ENCODE results near the gene ARSK.

ARSK gene

GRCh38 chr5:95620030-95620869, 65.3 kb downstream of the ARSK start, which contains the start of gene GPR150:
TSS of gene GPR150 (plus strand) at chr5:95620087. CDS start at chr5:95620276, 189 bp downstream.
- in situ Hi-C loops (cut with MboI; ENCODE audit: low sequenced_read_pairs): no loop called here

GRCh38 chr5:95620870-95621838, 66.3 kb downstream of the ARSK start:
- in situ Hi-C loops (cut with MboI; ENCODE audit: low sequenced_read_pairs): no loop called here

DNA sequence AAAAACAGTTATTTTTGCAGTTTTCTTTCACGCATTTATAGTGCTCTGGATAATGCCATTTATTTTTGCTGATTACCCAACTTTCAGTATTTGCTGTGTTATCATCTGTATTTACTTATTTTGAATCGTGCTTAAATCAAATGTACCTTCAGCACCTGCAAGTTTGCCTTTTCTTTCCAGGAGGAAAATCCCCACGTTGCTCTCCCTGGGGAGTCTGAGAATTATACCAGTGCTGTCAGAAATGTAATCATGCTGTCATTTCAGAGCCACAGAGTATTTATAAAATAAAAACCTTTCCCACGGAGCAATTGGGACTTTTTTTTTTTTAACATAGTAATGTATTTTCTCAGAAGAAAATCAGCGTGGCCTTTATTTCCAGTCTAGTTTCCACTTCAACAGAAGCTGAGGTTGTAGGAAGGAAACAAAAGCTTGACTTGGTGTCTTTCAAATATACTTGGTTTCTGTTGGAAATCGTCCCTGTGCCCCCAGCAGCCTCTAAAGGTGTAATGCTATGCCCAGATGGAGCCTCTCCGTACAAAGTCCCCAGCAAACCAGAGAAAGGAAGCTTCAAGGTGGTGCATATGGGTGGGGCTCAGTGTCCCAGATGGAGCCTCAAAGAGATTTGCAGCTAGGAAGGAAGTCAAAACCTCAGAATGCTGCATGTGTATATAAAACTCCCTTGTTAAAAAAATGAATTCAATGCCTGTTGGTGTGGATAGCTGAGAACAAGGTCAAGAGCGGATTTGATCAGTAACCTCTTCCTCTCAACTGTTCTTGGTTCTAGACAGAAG, 67.1 kb downstream of the ARSK start:
- in situ Hi-C loops (cut with MboI; ENCODE audit: low sequenced_read_pairs): no loop called here

- in situ Hi-C loops (cut with MboI; ENCODE audit: low sequenced_read_pairs): no loop called here
Measured at GRCh38 chr5:95623706-95624105, 68.8 kb downstream of the ARSK start.

- in situ Hi-C loops (cut with MboI; ENCODE audit: low sequenced_read_pairs): no loop called here
Measured at GRCh38 chr5:95624368-95624767, 69.5 kb downstream of the ARSK start.

DNA sequence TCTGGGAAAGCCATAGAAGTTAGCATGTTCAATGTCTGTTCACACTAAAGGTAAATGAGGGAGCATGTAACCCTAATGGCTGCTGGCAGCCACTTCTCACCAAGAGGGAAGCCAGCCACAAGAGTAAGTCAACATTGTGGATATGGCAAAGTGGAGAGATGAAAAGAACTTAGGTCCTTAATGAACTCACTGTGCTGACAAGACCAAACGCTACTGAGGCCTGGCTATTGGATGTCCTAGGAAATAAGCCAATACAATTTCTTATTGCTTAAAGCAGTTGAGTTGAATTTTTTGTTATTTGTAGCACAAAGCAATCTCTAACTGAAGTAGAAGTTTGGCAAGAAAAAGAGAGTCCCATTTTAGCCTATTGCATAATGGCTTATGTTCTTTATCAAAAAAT, 71.8 kb downstream of the ARSK start:
- in situ Hi-C loops (cut with MboI; ENCODE audit: low sequenced_read_pairs): loop anchor here (25.0 kb wide), 1 partner anchor 711 kb away; no protein-coding TSS in a partner anchor

DNA sequence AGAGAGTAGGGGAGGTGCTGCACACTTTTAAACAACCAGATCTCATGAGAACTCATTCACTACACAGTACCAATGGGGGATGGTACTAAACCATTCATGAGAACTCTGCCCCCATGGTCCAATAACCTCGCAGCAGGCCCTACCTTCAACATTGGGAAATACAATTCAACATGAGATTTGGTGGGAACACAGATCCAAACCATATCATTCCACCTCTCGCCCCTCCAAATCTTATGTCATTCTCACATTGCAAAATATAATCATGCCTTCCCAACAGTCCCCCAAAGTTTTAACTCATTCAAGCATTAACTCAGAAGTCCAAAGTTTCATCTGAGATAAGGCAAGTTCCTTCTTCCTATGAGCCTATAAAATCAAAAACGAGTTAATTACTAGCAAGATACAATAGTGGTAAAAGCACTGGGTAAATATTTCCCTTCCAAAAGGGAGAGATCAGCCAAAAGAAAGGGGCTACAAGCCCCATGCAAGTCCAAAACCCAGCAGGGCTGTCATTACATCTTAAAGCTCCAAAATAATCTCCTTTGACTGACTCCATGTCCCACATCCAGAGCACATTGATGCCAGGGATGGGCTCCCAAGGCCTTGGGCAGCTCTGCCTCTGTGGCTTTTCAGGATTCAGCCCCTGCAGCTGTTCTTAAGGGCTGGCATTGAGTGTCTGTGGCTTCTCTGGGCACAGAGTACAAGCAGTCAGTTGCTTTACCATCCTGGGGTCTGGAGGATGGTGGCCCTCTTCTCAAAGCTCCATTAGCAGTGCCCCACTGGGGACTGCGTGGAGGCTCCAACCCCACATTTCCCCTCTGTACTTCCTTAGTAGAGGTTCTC, 73.3 kb downstream of the ARSK start:
- in situ Hi-C loops (cut with MboI; ENCODE audit: low sequenced_read_pairs): loop anchor here (25.0 kb wide), 1 partner anchor 709 kb away; no protein-coding TSS in a partner anchor

- in situ Hi-C loops (cut with MboI; ENCODE audit: low sequenced_read_pairs): loop anchor here (25.0 kb wide), 1 partner anchor 708 kb away; no protein-coding TSS in a partner anchor
Measured at GRCh38 chr5:95628933-95629332, 74.0 kb downstream of the ARSK start.

DNA sequence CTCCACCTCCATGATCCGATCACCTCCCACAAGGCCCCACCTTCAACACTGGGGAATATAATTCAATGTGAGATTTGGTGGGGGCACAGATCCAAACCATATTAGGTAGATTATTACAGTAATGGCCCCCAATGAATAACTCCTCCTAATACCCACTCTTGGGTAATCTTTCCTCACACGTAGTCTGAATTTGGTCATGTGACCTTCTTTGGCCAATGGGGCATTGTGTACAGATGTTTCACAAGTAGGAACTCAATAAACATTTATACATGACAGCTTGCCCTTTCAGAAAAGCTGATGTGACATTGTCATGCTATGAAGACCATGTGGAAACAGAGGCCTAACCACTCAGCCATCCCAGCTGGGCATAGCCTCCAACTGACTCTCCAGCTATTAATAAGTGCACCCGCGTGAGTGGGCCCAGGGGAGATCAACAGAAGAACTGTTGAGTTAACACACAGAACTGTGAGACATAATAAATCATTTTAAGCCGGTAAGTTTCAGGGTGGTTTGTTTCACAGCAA, 75.6 kb downstream of the ARSK start:
- in situ Hi-C loops (cut with MboI; ENCODE audit: low sequenced_read_pairs): loop anchor here (25.0 kb wide), 1 partner anchor 707 kb away; no protein-coding TSS in a partner anchor

- in situ Hi-C loops (cut with MboI; ENCODE audit: low sequenced_read_pairs): loop anchor here (25.0 kb wide), 1 partner anchor 706 kb away; no protein-coding TSS in a partner anchor
Measured at GRCh38 chr5:95631255-95631958, 76.5 kb downstream of the ARSK start.

DNA sequence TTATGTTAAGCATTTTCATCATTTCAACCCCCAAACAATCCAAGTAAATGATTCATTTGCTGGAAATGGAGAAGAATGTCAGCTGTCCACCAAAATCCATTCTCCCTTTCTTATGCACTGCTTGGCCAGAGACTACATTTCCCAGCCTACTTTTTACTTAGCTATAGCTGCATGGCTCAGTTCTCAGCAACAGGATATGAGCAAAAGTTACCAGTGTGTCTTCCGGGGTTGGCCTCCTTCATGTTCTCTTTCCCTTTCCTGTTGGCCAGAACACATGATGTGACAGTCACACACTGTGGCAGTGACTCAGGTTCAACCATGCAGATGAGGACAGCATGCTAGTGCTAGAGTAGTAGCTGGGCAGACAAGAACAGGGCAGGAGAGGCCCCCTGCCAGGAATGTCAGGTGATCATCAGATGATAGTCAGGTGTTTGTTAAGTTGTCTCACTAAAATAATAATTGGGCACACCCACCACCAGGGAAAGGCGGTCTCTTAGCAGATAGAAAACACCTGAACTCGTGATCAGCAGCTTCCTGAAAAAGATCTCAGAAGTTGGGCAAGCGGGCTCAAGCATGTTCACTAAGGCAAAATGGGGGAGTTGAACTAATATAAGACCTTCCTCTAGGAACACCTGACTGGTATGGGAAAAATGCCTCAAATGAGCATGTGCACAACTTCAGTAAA, 77.2 kb downstream of the ARSK start:
- in situ Hi-C loops (cut with MboI; ENCODE audit: low sequenced_read_pairs): loop anchor here (25.0 kb wide), 1 partner anchor 705 kb away; no protein-coding TSS in a partner anchor

- in situ Hi-C loops (cut with MboI; ENCODE audit: low sequenced_read_pairs): loop anchor here (25.0 kb wide), 1 partner anchor 704 kb away; no protein-coding TSS in a partner anchor
Measured at GRCh38 chr5:95632942-95633341, 78.0 kb downstream of the ARSK start.

DNA sequence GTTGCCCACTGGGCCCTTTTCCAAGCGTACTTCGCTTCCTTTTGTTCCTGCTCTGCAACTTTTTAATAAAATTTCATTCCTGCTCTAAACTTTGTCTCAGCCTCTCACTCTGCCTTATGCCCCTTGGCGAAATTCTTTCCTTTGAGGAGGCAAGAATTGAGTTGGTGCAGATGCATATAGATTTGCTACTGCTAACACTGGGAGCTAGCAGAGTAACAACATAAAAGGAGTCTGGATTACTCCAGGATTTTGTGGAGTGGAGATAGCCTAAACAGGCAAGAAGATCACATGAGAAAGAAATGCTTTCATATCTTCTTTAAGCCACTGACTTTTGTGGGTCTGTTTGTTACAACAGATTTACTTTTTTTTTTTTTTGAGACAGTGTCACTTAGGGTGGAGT, 78.8 kb downstream of the ARSK start:
- in situ Hi-C loops (cut with MboI; ENCODE audit: low sequenced_read_pairs): loop anchor here (25.0 kb wide), 1 partner anchor 704 kb away; no protein-coding TSS in a partner anchor

GRCh38 chr5:95634081-95634480, 79.2 kb downstream of the ARSK start:
- in situ Hi-C loops (cut with MboI; ENCODE audit: low sequenced_read_pairs): loop anchor here (25.0 kb wide), 1 partner anchor 703 kb away; no protein-coding TSS in a partner anchor

DNA sequence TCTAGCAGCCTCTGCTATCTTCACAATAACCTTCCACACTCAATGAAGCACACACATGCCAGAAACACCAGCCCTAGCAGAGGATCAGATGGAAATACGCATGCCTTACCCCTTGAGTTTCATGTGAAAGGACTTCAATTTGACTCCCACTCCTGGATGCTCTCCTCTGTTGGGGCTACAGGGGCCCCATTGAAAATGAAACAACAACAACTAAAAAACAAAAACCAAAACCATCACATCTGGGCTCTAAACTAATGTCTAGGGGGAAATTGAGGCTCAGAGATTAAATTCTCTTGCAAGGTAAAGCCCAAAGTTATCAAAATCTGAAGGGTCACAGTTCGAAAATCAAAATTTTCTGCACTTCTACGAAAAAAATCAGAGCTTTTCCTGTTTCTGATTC, 83.7 kb downstream of the ARSK start:
- in situ Hi-C loops (cut with MboI; ENCODE audit: low sequenced_read_pairs): loop anchor here (25.0 kb wide), 1 partner anchor 699 kb away; no protein-coding TSS in a partner anchor

GRCh38 chr5:95641741-95642220, 86.9 kb downstream of the ARSK start:
- in situ Hi-C loops (cut with MboI; ENCODE audit: low sequenced_read_pairs): loop anchor here (25.0 kb wide), 1 partner anchor 696 kb away; no protein-coding TSS in a partner anchor

GRCh38 chr5:95643152-95643551, 88.3 kb downstream of the ARSK start:
- in situ Hi-C loops (cut with MboI; ENCODE audit: low sequenced_read_pairs): loop anchor here (25.0 kb wide), 1 partner anchor 694 kb away; no protein-coding TSS in a partner anchor

Data from HL-60/S4 (cell line).